Kidney capillary endothelial cell (primary cell): ENCODE data around the gene ARSD.
"Not testable (repeated sequence)": the region's sequence is repeated elsewhere in the genome, so short reads cannot be mapped to it uniquely, and the experiment has no call there.

Experiments used
- DNase-seq: peaks from one replicate; pipeline ENCODE4 v3.0.0-alpha.2; 2018; ENCODE audit warnings: low spot score

The ARSD gene

DNA sequence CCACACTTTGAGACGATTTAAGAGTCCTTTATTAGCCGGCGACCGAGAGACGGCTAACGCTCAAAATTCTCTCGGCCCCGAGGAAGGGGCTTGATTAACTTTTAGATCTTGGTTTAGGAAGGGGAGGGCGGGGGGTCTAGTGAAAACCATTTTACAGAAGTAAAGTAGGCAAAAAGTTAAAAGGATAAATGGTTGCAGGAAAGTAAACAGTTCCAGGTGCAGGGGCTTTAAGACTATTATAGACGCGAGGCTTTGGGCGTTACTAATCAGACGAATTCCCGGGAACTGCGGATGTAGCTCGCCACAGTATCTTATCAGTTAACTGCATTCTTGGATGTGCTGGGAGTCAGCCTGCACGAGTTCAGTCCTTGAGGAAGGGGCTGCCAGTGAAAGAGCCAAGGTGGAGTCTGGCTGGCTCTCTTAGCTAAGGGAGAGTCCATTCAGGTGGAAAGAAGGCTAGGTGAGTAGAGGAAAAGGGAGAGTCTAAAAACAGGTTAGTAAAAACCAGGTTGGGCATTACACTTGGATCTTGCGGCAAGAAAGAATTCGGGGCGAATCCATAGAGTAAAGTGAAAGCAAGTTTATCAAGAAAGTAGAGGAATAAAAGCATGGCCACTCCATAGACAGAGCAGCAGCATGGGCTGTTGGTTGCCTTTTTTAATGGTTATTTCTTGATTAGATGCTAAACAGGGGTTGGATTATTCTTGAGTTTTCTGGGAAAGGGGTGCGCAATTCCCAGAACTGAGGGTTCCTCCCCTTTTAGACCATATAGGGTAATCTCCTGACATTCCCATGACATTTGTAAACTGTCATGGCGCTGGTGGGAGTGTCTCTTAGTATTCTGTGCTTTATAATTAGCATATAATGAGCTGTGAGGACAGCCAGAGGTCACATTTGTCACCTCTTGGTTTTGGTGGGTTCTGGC lies 38.3 kb downstream of the ARSD start:
- DNase-seq: not testable (repeated sequence)

DNA sequence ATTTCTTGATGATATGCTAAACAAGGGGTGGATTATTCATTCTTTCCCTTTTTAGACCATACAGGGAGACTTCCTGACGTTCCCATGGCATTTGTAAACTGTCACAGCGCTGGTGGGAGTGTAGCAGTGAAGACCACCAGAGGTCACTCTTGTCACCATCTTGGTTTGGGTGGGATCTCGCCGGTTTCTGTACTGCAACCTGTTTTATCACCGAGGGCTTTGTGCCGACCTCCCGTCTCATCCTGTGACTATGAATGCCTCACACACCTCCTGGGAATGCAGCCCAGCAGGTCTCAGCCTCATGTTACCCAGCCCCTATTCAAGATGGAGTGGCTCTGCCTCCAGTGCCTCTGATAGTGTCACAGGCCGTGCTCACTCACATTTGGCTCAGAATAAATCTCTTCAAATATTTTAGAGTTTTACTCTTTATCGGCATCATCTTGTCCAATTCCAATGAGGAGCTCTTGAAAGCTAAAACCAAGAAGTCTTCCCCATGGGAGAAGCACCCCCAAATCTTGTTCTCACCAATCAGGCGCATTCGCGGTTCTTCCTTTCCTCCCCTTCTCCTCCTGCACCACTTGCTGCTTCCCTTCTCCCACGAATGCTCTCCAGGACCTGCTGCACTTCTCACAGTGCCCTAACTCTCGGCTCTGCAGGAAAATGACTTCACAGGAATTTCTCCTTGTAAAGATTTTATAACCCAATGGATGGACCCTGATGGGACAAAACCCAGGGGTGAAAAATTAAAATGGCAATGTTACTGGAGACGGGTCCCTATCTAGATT lies 39.2 kb downstream of the ARSD start:
- DNase-seq: not testable (repeated sequence)

DNA sequence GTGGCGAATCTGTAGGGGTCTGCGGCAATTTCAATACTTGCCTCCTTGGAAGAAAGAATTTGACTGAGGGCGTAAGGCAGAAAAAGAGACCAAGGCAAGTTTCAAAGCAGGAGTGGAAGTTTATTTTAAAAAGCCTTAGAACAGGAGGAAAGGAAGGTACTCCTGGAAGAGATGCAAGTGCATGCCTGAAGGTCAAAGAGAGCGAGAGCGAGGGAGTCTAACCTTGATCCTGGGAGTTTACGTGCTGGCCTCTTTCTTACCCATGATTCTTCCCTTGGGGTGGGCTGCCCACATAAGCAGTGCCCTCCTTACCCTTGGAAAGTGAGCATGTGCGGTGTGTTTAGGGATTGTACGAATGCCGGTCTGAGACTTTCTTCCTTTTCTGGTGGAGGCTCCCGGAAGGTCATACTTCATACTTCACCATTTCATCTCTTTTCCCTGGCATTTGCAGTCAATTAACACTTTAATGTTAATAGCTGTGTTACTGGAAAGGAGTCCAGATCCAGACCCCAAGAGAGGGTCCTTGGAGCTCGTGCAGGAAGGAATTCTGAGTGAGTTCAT lies 40.0 kb downstream of the ARSD start:
- no peak for DNase-seq

- DNase-seq: no peak
Measured at GRCh38 chrX:2888309-2888708, 40.8 kb downstream of the ARSD start.

DNA sequence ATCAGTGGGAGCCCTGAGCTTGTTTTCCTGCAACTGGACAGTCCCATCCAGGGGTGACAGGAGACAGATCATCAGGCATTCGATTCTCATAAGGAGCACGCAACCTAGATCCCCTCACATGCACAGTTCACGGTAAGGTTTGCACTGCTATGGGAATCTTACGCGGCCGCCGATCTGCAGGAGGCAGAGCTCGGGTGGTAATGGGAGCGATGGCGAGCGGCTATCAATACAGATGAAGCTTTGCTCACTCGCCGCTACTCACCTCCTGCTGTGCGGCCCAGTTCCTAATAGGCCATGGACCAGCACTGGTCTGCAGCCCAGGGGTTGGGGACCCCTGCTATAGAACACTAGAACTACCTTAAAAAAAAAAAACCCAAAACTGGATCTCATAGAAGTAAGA lies 45.4 kb downstream of the ARSD start:
- no peak for DNase-seq

- DNase-seq: no peak
Measured at GRCh38 chrX:2879670-2880069, 49.5 kb downstream of the ARSD start.

- no peak for DNase-seq
Measured at GRCh38 chrX:2878563-2878962, 50.6 kb downstream of the ARSD start.

GRCh38 chrX:2875798-2876399 lies 53.2 kb downstream of the ARSD start:
- no peak for DNase-seq

DNA sequence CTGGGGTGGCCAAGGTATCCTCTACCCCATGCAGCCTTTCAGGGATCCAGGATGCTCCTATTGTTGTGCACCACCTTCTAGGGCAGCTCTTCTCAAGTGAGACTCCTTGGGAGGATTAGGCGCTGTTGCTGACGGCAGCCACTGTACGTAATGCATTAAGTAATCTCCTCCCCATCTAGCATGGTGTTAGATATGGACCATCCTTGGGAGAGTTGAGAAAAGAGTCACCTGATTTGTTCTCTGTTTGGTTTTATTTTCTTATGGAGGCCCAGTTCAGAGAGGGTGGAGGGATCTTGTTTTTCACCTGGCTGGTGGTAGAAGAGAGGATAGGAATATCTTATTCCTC lies 54.0 kb downstream of the ARSD start:
- no peak for DNase-seq

DNA sequence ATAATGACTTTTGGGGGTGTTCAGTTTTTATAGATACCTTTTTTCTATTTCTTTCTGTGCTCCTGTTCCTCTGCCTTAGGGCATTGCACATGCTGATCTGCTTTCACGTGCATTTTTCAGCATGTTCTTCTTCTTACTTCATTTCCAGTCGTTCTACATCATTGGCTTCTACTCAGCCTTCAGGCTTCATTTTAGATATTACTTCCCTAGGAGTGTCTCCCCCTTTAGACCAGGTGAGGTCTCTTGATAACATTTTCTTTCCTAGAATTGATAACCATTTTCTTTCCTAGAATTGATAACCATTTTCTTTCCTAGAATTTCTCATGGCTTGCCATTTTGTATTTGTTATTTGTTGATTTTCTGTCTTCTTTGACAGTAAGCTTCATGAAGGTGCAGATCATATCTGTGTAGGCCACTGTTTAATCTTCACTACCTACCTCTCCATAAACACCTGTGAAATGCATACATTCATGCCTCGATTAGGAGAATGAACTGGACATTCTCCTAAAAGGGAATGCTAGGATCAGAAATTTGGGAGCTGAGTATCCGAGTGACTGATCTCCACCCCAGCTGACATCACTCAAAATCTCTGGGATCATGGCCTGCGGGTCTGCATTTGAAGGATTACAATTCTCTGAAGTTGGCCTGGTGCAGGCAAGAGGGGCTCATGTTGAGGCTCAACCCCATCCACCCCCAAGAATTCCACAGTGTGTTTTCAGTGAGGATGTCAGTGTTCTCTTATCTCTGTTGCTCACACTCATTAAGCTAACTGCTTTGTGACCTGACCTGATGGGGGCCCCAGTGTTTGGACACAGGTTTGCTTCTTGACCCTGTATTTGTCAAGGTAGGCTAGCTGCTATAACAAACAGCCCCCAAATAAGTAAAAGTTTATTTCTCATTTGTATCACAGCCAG lies 54.7 kb downstream of the ARSD start:
- no peak for DNase-seq

- DNase-seq: no peak
Measured at GRCh38 chrX:2872671-2873277, 56.4 kb downstream of the ARSD start.

DNA sequence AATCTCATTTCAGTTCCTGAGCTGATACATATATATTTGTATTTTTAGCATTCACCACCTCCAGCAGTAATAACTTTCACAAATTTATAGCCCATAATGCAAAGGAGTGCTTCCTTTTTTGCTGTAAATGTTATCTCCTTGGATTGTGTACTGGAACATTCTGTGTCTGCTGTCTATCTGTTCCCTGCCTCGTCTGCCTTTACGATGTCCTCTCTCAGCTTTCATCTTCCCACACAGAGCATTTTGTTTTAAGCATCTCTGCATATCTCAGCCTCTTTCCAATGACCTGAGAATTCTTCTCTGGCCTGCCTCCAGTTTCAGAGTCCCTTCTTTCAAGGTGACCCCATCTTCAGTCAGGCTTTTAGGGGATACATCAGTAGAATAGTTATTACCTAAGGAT lies 57.3 kb downstream of the ARSD start:
- no peak for DNase-seq

DNA sequence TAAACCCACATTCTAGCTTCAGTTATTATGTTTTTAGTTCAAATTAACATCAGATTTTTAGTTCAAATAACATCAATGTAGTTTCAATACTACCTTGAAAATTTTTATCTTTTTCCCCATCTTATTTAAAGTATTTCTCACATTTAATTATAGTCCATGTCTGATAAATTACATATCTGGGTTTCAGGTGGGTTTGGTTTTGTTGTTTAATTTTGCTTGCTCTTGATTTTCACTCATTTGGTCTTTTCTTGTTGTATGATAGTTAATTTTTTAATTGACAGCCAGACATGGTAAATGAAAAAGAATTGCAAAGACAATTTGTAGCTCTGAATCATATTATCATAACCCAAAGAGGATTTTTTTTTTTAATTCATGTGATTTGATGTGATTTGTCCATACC lies 58.5 kb downstream of the ARSD start:
- DNase-seq: no peak

DNA sequence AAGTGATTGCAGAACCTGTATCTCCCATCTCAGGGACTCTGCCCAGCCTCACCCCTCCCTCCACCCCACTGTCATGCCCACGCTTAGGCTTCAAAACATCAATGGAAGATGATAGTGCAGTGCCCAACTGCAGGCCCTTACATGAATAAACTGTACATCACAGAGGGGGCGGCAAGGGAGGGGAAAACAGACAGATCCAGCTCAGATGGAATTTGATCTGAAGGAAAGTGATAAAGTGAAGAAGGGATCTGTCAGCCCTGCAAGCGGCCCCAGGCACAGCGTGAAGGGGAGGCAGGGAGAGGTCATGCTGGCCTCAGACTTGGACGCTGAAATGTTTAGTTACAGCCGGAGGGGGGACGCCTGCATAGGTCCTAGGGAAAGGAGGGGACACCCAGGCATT lies 61.9 kb downstream of the ARSD start:
- no peak for DNase-seq

- no peak for DNase-seq
Measured at GRCh38 chrX:2863646-2864045, 65.5 kb downstream of the ARSD start.

- DNase-seq: no peak
Measured at GRCh38 chrX:2862404-2862803, 66.7 kb downstream of the ARSD start.

- DNase-seq: no peak
Measured at GRCh38 chrX:2859197-2859797, 69.8 kb downstream of the ARSD start.

DNA sequence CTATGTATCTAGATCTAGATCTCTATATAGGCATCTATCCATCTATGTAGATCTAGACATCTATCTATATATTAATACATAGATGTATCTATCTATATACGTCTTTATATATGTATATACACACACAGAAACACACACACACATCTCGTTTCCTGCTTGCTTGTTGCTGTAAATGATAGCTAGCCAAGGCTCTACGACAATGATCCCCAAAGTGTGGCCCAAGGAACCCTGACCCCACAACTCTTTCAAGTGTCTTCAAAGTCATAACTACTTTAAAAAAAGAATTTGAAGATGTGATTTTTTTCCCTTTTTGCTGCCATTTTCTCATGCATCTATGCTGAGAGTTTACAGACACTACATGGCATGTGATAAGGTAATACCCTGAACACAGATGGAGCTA lies 71.6 kb downstream of the ARSD start:
- no peak for DNase-seq

GRCh38 chrX:2855761-2856160 lies 73.4 kb downstream of the ARSD start:
- no peak for DNase-seq

DNA sequence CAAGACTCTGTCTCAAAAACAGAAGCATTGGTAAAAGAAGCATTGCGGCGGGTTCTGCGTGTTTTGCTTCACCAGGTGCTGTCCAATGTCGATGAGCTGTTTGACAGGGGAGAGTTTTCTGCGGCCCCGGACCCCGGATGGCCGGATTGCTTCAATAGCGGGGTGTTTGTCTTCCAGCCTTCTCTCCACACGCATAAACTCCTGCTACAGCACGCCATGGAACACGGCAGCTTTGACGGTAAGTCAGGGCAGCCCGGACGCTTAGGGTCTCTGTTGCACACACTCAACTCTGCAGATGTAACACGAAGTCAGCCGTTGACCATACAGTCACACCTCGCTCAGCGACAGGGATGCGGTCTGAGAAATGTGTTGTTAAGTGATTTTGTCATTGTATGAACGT lies 74.2 kb downstream of the ARSD start:
- DNase-seq: no peak
